ENCODE data around the gene CYP46A1.

GRCh38 chr14:99731547-99732435 lies 47.7 kb downstream of the CYP46A1 start:
- TF ChIP-seq, protein P1, sequence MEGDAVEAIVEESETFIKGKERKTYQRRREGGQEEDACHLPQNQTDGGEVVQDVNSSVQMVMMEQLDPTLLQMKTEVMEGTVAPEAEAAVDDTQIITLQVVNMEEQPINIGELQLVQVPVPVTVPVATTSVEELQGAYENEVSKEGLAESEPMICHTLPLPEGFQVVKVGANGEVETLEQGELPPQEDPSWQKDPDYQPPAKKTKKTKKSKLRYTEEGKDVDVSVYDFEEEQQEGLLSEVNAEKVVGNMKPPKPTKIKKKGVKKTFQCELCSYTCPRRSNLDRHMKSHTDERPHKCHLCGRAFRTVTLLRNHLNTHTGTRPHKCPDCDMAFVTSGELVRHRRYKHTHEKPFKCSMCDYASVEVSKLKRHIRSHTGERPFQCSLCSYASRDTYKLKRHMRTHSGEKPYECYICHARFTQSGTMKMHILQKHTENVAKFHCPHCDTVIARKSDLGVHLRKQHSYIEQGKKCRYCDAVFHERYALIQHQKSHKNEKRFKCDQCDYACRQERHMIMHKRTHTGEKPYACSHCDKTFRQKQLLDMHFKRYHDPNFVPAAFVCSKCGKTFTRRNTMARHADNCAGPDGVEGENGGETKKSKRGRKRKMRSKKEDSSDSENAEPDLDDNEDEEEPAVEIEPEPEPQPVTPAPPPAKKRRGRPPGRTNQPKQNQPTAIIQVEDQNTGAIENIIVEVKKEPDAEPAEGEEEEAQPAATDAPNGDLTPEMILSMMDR (conservative IDR thresholded peaks at IDR 0.05 in 1 of 2, IDR thresholded peaks at IDR 0.05 in 1 of 2; ENCODE audit: low read depth in 1 of 2, low read length in 2 of 2): no peak
- TF ChIP-seq EZH2 (IDR thresholded peaks at IDR 0.05; ENCODE audit: low read length, missing control alignments): no peak
